OCI-LY7 (cell line): ENCODE data around the gene TBR1. TPM values are rescaled to one million over a fixed set of nuclear protein-coding genes. Genes with fewer than 3 reads are reported as not detected.

Source experiments
- BruUV-seq: library from RNA; stranded (reverse); fragments of 400-500 nt; replicated peaks from 2 replicates; lab custom pipeline; 2021; lab: Mats Ljungman, UMichigan
- CTCF ChIA-PET: fragments of 300-600 bp; sonication (Branson Sonifier 250); formaldehyde crosslinking; loops from one replicate; lab custom pipeline; 2022; ENCODE audit warnings: antibody characterized with exemption; ENCODE audit not compliant: unreplicated experiment; lab: Charles Lee
- POLR2A ChIA-PET: fragments of 300-600 bp; sonication (Branson Sonifier 250); formaldehyde crosslinking; loops from one replicate; lab custom pipeline; 2022; ENCODE audit warnings: antibody characterized with exemption; lab: Charles Lee
- DNase-seq: peaks from one replicate; pipeline ENCODE4 v3.0.0-alpha.2; 2015; ENCODE audit warnings: low spot score
- H2AFZ ChIP-seq: fragments of 200-600 bp; sonication (generic), shearing (Covaris generic); 2 replicates; pipeline ENCODE4 v1.6.1; 2014; ENCODE audit warnings: mild to moderate bottlenecking, antibody characterized with exemption, low read length, moderate library complexity
- H3K27ac ChIP-seq: fragments of 200-600 bp; sonication (generic); 2 replicates; pipeline ENCODE4 v1.5.1; 2014; ENCODE audit warnings: mixed run types, low read depth, mild to moderate bottlenecking, moderate library complexity, low read length, inconsistent platforms; ENCODE audit not compliant: poor library complexity, severe bottlenecking
- H3K36me3 ChIP-seq: fragments of 200-600 bp; sonication (generic); 2 replicates; pipeline ENCODE4 v1.6.1; 2014; ENCODE audit warnings: mild to moderate bottlenecking, antibody characterized with exemption, low read length, moderate library complexity, mixed read lengths; ENCODE audit not compliant: insufficient read depth
- H3K4me1 ChIP-seq: fragments of 200-600 bp; sonication (generic); 2 replicates; pipeline ENCODE4 v1.5.1; 2014; ENCODE audit warnings: mild to moderate bottlenecking, low read length; ENCODE audit not compliant: insufficient read depth, poor library complexity, severe bottlenecking
- H3K4me2 ChIP-seq: fragments of 200-600 bp; sonication (generic); 2 replicates; pipeline ENCODE4 v1.6.1; 2014; ENCODE audit warnings: mild to moderate bottlenecking, low read length
- H3K4me3 ChIP-seq: fragments of 200-600 bp; sonication (generic); 2 replicates; pipeline ENCODE4 v1.5.1; 2014; ENCODE audit warnings: mild to moderate bottlenecking, low read depth, low read length; ENCODE audit not compliant: poor library complexity, severe bottlenecking
- H3K79me2 ChIP-seq: fragments of 200-600 bp; sonication (generic); 2 replicates; pipeline ENCODE4 v1.6.1; 2016; ENCODE audit warnings: low read depth, mild to moderate bottlenecking, low read length, moderate library complexity, mixed read lengths; ENCODE audit not compliant: insufficient read depth
- H3K9me2 ChIP-seq: fragments of 200-600 bp; sonication (generic); 2 replicates; pipeline ENCODE4 v1.6.1; 2016; ENCODE audit warnings: mild to moderate bottlenecking, low read length, mixed read lengths; ENCODE audit not compliant: insufficient read depth
- H3K9me3 ChIP-seq: fragments of 200-600 bp; sonication (generic); 2 replicates; pipeline ENCODE4 v1.6.1; 2014; ENCODE audit warnings: mild to moderate bottlenecking, mixed run types, low read length, mixed read lengths
- H4K20me1 ChIP-seq: fragments of 200-600 bp; sonication (generic); 2 replicates; pipeline ENCODE4 v1.6.1; 2014; ENCODE audit warnings: mild to moderate bottlenecking, antibody characterized with exemption, low read length, moderate library complexity, mixed read lengths; ENCODE audit not compliant: insufficient read depth
- CTCF ChIP-seq: fragments of 200-600 bp; sonication (generic); conservative IDR thresholded peaks from 2 replicates; pipeline ENCODE4 v1.5.1; 2014; ENCODE audit warnings: mild to moderate bottlenecking, antibody characterized with exemption, low read length, moderate library complexity, mixed read lengths
- EZH2phosphoT487 ChIP-seq: fragments of 200-600 bp; sonication (generic); IDR thresholded peaks from 2 replicates; pipeline ENCODE4 v1.6.1; 2018; ENCODE audit warnings: low read depth, borderline replicate concordance, mild to moderate bottlenecking, mixed run types, antibody characterized with exemption, low read length, moderate library complexity, mixed read lengths
- intact Hi-C: fragments of 100-400 bp; cut with micrococcal nuclease; formaldehyde crosslinking; loops from one replicate; pipeline ENCODE4 v1.10.0; 2022; ENCODE audit not compliant: unreplicated experiment
- total RNA-seq, 2 experiments: library from RNA; depleted of rRNA in 1 of 2; stranded (reverse); fragments of >200 nt in 1 of 2; shearing (Covaris generic) in 1 of 2; gene quantifications; 2 replicates each; pipeline ENCODE4 v1.2.3, GENCODE V29; 2014 to 2022

The TBR1 gene
- total RNA-seq, 2 experiments from 2014 or later = 0.03 TPM; not detected in 1

- POLR2A ChIA-PET = no interaction called here
- Histone ChIP-seq H2AFZ (no peak overlapping the region), H3K9me2 (no peaks in the 10 kb centered on the region), H3K36me3 (no peaks in the 10 kb centered on the region), H3K4me1 (no peaks in the 10 kb centered on the region), H3K79me2 (no peaks in the 10 kb centered on the region), H3K4me2 (no peak overlapping the region), H3K27ac (no peak overlapping the region), H3K4me3 (no peak overlapping the region), H4K20me1 (no peaks in the 10 kb centered on the region), H3K9me3 (no peaks in the 10 kb centered on the region)
- intact Hi-C loops = no loop called here
- no TSS peak for BruUV-seq
- TF ChIP-seq EZH2phosphoT487 (no peak), CTCF (no peak)
- no peak for DNase-seq
- CTCF ChIA-PET = no interaction called here
Observed at GRCh38 chr2:161427664-161428587, 11.8 kb downstream of the TBR1 start.

- BruUV-seq = no TSS peak
- H4K20me1 ChIP-seq = no peaks in the 10 kb centered on the region
- no peak for DNase-seq
- ChIA-PET POLR2A (interaction anchor here (0.6 to 0.8 kb wide), 2 partner anchors 15 to 386 kb away, joined by 3 read pairs; no protein-coding TSS in a partner anchor), CTCF (no interaction called here)
- H3K36me3 ChIP-seq = no peaks in the 10 kb centered on the region
- no peaks in the 10 kb centered on the region for H3K4me1 ChIP-seq
- H3K9me3 ChIP-seq = no peaks in the 10 kb centered on the region
- H3K9me2 ChIP-seq = no peaks in the 10 kb centered on the region
- intact Hi-C loops = no loop called here
- H2AFZ ChIP-seq = no peak overlapping the region
- no peak overlapping the region for H3K4me2 ChIP-seq
- H3K4me3 ChIP-seq = no peak overlapping the region
- no peaks in the 10 kb centered on the region for H3K79me2 ChIP-seq
- H3K27ac ChIP-seq = no peak overlapping the region
- TF ChIP-seq EZH2phosphoT487 (no peak), CTCF (no peak)
Observed at GRCh38 chr2:161430386-161430785, 14.3 kb downstream of the TBR1 start.

- no TSS peak for BruUV-seq
- POLR2A ChIA-PET = interaction anchor here (0.5 to 0.7 kb wide), 2 partner anchors 511 to 951 kb away, joined by 3 read pairs; no protein-coding TSS in a partner anchor
- Histone ChIP-seq H3K4me1 (no peaks in the 10 kb centered on the region), H2AFZ (no peak overlapping the region), H3K36me3 (no peaks in the 10 kb centered on the region), H3K79me2 (no peaks in the 10 kb centered on the region), H3K4me3 (no peak overlapping the region), H4K20me1 (no peaks in the 10 kb centered on the region), H3K9me2 (no peaks in the 10 kb centered on the region), H3K4me2 (no peak overlapping the region), H3K9me3 (no peaks in the 10 kb centered on the region), H3K27ac (no peak overlapping the region)
- no peak for DNase-seq
- TF ChIP-seq EZH2phosphoT487 = no peak
- no peak for TF ChIP-seq CTCF
- CTCF ChIA-PET = no interaction called here
- intact Hi-C loops = no loop called here
Observed at GRCh38 chr2:161432107-161432506, 16.0 kb downstream of the TBR1 start.
